ENCODE measurements around the gene DCTN4.

GRCh38 chr5:150794927-150795326 lies 36.1 kb upstream of the DCTN4 start:
- TF ChIP-seq CTCF (IDR thresholded peaks at IDR 0.05) (no peak), POLR2A (IDR thresholded peaks at IDR 0.05) (no peak)
